Nephron progenitor cell (in vitro differentiated cells): ENCODE results near the gene GPC5.

Experiments used
- DNase-seq: peaks from one replicate; pipeline ENCODE4 v3.0.0; 2021
- H3K27ac Mint-ChIP-seq: 2 replicates; pipeline ENCODE4 v1.8.0; 2021; ENCODE audit warnings: mild to moderate bottlenecking, moderate library complexity, mixed read lengths
- H3K27me3 Mint-ChIP-seq: 2 replicates; pipeline ENCODE4 v1.8.0; 2021; ENCODE audit warnings: mild to moderate bottlenecking, low read depth, mixed read lengths; ENCODE audit not compliant: poor library complexity
- H3K36me3 Mint-ChIP-seq: 2 replicates; pipeline ENCODE4 v1.8.0; 2021; ENCODE audit warnings: low read depth, mixed read lengths
- H3K4me1 Mint-ChIP-seq: 2 replicates; pipeline ENCODE4 v1.8.0; 2021; ENCODE audit warnings: mixed read lengths
- H3K4me3 Mint-ChIP-seq: 2 replicates; pipeline ENCODE4 v1.8.0; 2021; ENCODE audit warnings: mild to moderate bottlenecking, moderate library complexity, mixed read lengths
- H3K9me3 Mint-ChIP-seq: 2 replicates; pipeline ENCODE4 v1.8.0; 2021; ENCODE audit warnings: mild to moderate bottlenecking, moderate library complexity, mixed read lengths
- CTCF ChIP-seq: fragments of 200-600 bp; sonication (generic); IDR thresholded peaks from 2 replicates; pipeline ENCODE4 v1.5.0; 2021; ENCODE audit warnings: antibody characterized with exemption

Gene GPC5

DNA sequence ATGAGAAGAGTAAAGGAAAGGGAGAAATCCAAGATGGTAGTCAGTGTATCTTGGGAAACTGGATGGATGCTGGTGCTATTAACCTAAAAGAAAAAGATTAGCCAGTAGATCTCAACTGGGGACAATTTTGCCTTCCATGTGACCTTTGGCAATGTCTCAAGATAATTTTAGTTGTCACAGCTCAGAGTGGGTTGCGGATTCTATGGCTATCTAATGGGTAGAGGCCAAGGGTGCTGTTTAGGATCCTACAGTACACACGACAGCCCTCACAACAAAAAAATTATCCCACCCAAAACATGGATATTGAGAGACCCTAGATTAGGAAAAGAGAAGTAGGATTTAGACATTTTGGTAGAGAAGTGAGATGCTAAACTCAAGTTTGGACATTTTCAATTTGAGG lies 258.9 kb downstream of the GPC5 start:
- Mint-ChIP-seq H3K27me3 (peaks cover 2% of the 10 kb centered on the region), H3K4me3 (no peak overlapping the region)
- no peak for TF ChIP-seq CTCF

DNA sequence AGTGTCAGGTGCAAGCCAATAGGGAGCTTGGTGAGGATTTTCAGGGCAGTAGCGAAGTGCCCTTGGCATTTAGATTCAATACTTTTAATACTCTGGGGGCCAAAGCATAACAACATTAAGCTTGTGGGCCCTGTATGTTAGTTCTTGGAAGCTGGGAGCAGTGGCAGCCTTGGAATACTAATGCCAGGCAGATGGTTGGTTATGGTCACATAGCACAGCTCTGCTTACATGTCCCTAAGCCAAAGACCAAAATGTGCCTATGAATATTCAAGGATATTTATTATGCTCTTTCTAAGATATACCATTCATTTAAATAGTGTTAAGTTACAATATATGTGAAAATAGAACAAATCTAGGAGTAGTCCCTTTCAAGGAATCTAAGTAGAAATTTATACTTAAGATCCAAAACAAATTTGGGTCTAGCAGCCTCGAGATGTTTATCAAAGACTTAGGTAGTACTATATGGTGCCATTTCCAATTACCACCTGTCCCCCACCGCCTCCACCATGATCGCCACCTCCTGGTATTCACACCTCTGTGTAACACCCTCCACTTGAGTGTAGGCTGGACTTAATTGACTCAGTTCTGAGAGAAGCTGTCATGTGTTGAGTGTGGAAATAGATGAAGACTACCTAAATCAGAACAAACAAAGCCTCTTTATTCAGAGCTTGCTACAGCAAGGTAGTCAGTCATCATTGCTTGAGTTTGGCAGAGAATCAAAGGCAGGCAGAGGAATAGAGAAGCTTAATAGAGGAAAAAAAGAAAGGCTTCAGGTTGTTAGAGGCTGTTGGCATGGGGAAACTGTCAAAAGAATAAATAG lies 261.0 kb downstream of the GPC5 start:
- no peaks in the 10 kb centered on the region for H3K36me3 Mint-ChIP-seq
- no peak overlapping the region for H3K27ac Mint-ChIP-seq
- no peak overlapping the region for H3K4me3 Mint-ChIP-seq
- no peaks in the 10 kb centered on the region for H3K4me1 Mint-ChIP-seq
- no peaks in the 10 kb centered on the region for H3K9me3 Mint-ChIP-seq
- H3K27me3 Mint-ChIP-seq = peaks cover 2% of the 10 kb centered on the region
- no peak for TF ChIP-seq CTCF
- DNase-seq = no peak

More for the DNA sequence above, 258.9 kb downstream of the GPC5 start:
- H3K4me1 Mint-ChIP-seq = no peaks in the 10 kb centered on the region
- no peak for DNase-seq
- no peak overlapping the region for H3K27ac Mint-ChIP-seq
- H3K36me3 Mint-ChIP-seq = no peaks in the 10 kb centered on the region
- no peaks in the 10 kb centered on the region for H3K9me3 Mint-ChIP-seq

- DNase-seq = no peak
- Mint-ChIP-seq H3K9me3 (no peaks in the 10 kb centered on the region), H3K4me1 (no peaks in the 10 kb centered on the region), H3K27ac (no peak overlapping the region), H3K27me3 (peaks cover 2% of the 10 kb centered on the region), H3K4me3 (no peak overlapping the region), H3K36me3 (no peaks in the 10 kb centered on the region)
- TF ChIP-seq CTCF = no peak
Measured at GRCh38 chr13:91660076-91660415, 261.6 kb downstream of the GPC5 start.

DNA sequence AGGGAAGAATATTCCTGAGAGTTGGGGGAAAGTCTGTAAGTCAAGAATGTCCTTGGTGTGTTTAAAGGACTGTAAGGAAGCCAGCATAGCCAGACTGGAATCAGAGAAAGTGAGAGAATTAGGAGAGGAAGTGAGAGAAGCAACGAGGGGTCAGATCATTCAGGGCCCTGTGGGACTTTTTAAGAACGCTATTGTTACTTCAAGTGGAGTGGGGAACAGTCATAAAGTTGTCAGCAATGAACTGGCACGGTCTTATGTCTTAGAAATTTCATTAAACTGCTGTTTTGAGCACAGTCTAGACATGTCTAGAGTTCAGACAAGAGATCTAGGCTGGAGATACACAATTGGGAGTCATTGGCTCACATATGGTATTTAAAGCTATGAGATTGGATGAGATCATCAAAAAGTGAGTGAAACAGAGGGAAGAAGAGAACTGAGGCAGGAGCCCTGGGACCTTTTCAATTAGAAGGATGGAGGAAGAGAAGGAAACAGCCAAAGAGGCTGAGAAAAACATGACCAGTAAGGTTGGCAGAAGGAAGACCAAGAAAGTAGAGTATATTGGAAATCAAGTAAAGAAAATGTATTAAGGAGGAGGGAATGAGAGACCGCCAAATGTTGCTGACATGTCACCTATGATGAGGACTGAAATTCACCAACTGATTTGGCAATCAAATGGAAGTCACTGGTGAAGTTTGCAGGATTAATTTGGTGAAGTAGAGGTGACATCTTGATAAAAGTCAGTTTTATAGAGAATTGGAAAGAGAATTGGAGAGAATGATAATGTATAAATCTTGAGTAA lies 263.5 kb downstream of the GPC5 start:
- H3K4me3 Mint-ChIP-seq = no peak overlapping the region
- no peak overlapping the region for H3K27ac Mint-ChIP-seq
- no peaks in the 10 kb centered on the region for H3K9me3 Mint-ChIP-seq
- no peaks in the 10 kb centered on the region for H3K4me1 Mint-ChIP-seq
- DNase-seq = no peak
- TF ChIP-seq CTCF = no peak
- H3K27me3 Mint-ChIP-seq = peaks cover 2% of the 10 kb centered on the region
- H3K36me3 Mint-ChIP-seq = no peaks in the 10 kb centered on the region

GRCh38 chr13:91664039-91664438 lies 265.6 kb downstream of the GPC5 start:
- Mint-ChIP-seq H3K36me3 (no peaks in the 10 kb centered on the region), H3K4me1 (no peaks in the 10 kb centered on the region), H3K27ac (no peak overlapping the region), H3K4me3 (no peak overlapping the region), H3K27me3 (peaks cover 6% of the 10 kb centered on the region), H3K9me3 (no peaks in the 10 kb centered on the region)
- no peak for DNase-seq
- TF ChIP-seq CTCF = no peak
